LNCaP clone FGC (cell line): ENCODE measurements around the gene NFIC.
"Not testable (repeated sequence)": the region's sequence is repeated elsewhere in the genome, so short reads cannot be mapped to it uniquely, and the experiment has no call there.

Experiments used
- DNase-seq: peaks from one replicate; pipeline ENCODE4 v3.0.0-alpha.2; 2011; ENCODE audit warnings: low read depth
- H3K4me3 ChIP-seq: 2 replicates; pipeline ENCODE4 v1.5.1; 2011; ENCODE audit warnings: mild to moderate bottlenecking, low read depth, low read length, control low read depth
- TF ChIP-seq, protein P1 (sequence below): IDR thresholded peaks from 2 replicates; pipeline ENCODE4 v1.5.1; 2012; ENCODE audit warnings: mild to moderate bottlenecking; ENCODE audit not compliant: control insufficient read depth, insufficient read depth; ENCODE audit errors: extremely low read depth

Gene NFIC

DNA sequence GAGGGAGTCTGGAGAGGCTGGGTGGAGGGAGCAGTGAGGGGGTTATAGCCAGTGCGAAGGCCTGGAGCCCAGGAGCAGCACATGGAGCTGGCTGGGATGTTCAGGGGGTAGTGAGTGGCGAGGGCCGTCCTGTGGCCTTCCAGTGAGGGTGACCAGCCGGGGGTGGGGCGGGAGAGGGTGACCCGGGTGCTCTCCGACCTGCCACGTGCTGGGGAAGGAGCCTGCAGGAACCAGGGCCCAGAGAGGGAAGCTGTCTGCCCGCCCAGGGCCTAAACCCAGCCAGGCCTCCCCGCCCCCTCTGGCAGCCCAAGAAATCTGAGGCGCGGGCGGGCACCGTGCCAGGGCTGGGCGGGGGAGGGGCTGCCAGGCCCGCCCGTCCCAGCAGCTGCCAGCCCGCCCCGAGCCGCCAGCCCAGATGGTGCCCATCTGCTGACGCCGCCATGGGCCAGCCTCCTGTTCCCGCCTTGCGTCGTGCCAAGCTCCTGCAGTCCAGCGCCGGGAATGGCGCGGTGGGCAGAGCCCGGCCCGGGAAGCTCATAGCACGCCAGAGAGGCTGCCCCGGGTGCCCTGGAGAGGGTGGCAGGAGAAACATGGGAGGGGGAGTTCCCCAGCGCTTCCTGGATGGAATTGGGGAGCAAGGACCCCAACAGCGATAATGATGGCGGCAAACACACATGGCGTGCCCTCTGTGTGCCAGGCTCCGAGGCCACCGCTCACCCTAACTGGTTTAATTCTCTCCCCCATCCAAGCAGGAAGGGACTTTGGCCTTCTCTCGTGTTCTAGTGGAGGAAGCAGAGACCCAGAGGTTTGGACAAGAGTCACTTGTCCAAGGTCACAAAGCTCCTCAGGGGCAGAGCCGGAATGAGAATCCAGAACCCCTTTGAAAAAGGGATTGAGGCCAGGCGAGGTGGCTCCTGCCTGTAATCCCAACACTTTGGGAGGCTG lies 21.5 kb downstream of the NFIC start:
- H3K4me3 ChIP-seq, result no peak overlapping the region
- TF ChIP-seq, protein P1, sequence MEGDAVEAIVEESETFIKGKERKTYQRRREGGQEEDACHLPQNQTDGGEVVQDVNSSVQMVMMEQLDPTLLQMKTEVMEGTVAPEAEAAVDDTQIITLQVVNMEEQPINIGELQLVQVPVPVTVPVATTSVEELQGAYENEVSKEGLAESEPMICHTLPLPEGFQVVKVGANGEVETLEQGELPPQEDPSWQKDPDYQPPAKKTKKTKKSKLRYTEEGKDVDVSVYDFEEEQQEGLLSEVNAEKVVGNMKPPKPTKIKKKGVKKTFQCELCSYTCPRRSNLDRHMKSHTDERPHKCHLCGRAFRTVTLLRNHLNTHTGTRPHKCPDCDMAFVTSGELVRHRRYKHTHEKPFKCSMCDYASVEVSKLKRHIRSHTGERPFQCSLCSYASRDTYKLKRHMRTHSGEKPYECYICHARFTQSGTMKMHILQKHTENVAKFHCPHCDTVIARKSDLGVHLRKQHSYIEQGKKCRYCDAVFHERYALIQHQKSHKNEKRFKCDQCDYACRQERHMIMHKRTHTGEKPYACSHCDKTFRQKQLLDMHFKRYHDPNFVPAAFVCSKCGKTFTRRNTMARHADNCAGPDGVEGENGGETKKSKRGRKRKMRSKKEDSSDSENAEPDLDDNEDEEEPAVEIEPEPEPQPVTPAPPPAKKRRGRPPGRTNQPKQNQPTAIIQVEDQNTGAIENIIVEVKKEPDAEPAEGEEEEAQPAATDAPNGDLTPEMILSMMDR, result no peak
- no peak for DNase-seq

DNA sequence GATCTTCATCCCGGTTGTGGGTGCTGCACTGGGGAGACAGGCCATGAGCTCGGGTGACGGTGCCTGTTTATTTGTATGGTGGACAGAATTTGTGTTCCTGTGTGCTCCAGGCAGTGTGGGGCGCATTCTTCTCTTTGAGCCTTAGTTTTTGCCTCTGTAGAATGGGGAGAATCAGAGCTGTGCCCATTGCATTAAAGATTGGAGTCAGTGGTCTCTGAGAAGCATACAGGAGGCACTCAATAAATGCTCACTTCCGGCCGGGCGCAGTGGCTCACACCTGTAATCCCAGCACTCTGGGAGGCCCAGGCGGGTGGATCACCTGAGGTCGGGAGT lies 23.0 kb downstream of the NFIC start:
- no peak overlapping the region for H3K4me3 ChIP-seq
- TF ChIP-seq, protein P1, result no peak
- no peak for DNase-seq

DNA sequence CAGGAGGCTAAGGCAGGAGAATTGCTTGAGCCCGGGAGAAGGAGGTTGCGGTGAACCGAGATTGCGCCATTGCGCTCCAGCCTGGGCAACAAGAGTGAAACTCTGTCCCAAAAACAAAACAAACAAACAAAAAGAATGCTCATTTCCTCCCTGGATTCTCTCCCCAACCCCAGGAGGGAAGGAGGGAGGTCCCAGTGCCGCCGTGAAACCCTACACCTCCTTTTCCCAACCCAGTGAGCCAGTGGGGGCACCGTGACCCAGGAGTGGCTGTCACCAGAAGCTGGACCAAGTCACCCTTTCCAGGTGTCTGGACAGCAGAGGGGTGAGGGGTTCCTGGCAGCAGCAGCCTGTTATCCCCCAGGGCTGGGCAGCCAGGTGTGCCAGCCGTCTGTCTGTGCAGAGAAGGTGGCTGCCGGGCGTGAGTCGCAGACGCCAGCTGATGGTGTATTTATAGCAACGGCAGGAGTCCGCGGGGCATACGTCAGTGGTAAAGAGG lies 23.5 kb downstream of the NFIC start:
- DNase-seq, result no peak

DNA sequence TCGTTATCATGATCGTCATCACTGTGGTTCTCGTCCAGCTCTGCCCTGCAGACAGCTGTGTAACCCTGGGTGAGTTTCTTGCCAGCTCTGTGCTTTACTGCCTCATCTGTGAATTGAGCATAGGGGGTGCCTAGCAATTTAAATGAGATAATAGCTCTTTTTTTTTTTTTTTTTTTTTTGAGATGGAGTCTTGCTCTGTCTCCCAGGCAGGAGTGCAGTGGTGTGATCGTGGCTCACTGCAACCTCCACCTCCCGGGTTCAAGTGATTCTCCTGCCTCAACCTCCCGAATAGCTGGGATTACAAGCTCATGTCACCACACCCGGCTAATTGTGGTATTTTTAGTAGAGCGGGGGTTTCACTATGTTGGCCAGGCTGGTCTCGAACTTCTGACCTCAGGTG lies 25.5 kb downstream of the NFIC start:
- H3K4me3 ChIP-seq, result not testable (repeated sequence)

More for the DNA sequence above, 23.5 kb downstream of the NFIC start:
- TF ChIP-seq, protein P1, result no peak
- no peak overlapping the region for H3K4me3 ChIP-seq

DNA sequence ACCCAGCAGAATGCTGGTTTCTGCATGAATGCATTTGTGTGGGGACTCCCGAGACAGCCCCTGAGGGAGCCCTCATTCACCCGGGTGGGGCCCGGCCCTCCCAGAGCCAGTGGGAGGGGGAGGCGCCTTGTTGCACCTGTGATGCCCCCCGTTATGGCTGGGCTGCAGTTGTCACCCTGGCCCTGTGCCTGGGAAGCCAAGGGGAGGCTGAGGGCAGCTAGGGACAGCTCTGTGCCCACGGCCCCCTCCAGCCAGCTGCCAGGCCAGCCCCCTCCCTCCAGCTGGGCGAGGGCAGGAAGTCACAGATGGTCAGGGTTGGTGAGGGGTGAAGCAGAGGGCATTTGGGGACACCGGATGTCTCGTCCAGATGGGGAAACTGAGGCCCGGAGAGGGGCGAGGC lies 26.1 kb downstream of the NFIC start:
- H3K4me3 ChIP-seq, result no peak overlapping the region
- DNase-seq, result no peak
- TF ChIP-seq, protein P1, result no peak

More for the DNA sequence above, 25.5 kb downstream of the NFIC start:
- not testable (repeated sequence) for DNase-seq

DNA sequence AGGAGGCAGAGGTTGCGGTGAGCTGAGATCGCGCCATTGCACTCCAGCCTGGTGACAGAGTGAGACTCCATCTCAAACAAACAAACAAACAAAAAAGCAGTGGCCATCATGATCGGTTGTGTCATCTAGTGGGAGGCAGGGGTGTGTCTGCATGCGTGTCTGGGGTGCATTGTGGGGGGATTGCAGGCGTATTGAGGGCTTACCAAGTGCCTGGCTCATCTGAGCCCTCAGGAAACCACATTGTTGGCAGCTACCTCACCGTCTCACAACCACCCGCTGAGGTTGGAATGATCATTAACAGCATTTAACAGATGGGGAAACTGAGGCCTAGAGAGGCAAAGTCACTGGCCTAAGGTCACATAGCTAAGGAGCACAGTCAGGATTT lies 30.5 kb downstream of the NFIC start:
- DNase-seq, result no peak
- H3K4me3 ChIP-seq, result no peak overlapping the region
- TF ChIP-seq, protein P1, result no peak

DNA sequence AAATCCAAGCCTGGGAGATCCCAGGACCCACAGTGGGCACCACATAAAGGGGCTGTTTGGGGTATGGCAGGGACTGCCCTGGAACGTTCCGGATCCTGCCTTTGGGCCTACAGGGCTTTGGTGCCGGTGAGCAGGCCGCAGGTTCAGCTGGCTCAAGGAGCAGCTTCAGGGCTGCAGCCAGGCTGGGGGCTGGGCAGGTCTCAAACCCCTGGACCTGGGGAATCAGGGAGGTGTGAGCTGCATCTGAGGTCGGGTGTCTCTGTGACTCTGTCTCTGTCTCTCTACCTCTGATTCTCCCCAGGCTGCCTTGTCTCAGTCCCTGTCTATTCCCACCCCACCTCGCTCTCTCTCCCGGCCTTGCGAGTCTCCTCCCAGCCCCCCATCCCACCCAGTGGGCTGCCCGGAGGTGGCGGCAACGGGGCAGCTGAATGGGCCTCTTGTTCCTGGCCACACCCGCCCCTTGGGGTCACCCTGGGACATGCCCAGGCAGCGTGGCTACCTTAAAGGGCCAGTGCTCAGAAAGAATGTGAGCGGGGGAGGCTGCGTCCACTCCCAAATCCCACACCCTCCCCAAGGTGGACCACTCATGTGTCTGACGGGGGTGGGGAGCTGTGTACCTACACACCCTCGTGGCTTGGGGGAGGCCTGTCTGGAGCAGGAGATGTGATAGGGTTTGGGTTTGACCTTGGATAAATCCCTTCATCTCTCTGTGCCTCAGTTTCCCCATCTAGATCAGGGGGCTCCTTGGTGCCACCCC lies 31.1 kb downstream of the NFIC start:
- TF ChIP-seq, protein P1, result no peak
- DNase-seq, result no peak
- H3K4me3 ChIP-seq, result no peak overlapping the region
